NB4 (cell line): Measurements from ENCODE around the gene MIB1.

ENCODE experiments used
- CTCF ChIP-seq: IDR thresholded peaks from one replicate; pipeline ENCODE4 v1.5.1; 2012; ENCODE audit warnings: low read depth, low read length
- MAX ChIP-seq: IDR thresholded peaks from 2 replicates; pipeline ENCODE4 v1.6.1; 2011; ENCODE audit warnings: low read depth, low read length
- POLR2A ChIP-seq: IDR thresholded peaks from 2 replicates; pipeline ENCODE4 v1.6.1; 2011; ENCODE audit warnings: mild to moderate bottlenecking; ENCODE audit not compliant: insufficient read length; ENCODE audit errors: extremely low read depth

GRCh38 chr18:21815101-21815500 is 74.5 kb downstream of the MIB1 start:
- TF ChIP-seq POLR2A: no peak
- no peak for TF ChIP-seq MAX
- no peak for TF ChIP-seq CTCF
